Esophagus mucosa (tissue), 1 donor: Measurements from ENCODE around the gene ENTPD1. TPM values are rescaled to one million over a fixed set of nuclear protein-coding genes. Genes with fewer than 3 reads are reported as not detected.

Experiments
- total RNA-seq: library from RNA; stranded (reverse); gene quantifications from one replicate; pipeline ENCODE4 v1.2.4, GENCODE V29; 2023
- donor health status: DM: yes; HTN: yes; CAD: no.

The ENTPD1 gene
- total RNA-seq, 1 donor from 2014 or later = 9.2 TPM

Other genes starting within 250 kb of the ENTPD1 start
- 23.2 TPM for gene SORBS1, start 194.8 kb upstream of the ENTPD1 start, total RNA-seq
- gene ALDH18A1, start 99.5 kb upstream of the ENTPD1 start, total RNA-seq = 42.6 TPM
- gene TCTN3, start 62.2 kb upstream of the ENTPD1 start, total RNA-seq = 17.3 TPM
- 0.36 TPM for gene CC2D2B, start 151.8 kb downstream of the ENTPD1 start, total RNA-seq